ENCODE results near the gene ROS1.

The ROS1 gene

DNA sequence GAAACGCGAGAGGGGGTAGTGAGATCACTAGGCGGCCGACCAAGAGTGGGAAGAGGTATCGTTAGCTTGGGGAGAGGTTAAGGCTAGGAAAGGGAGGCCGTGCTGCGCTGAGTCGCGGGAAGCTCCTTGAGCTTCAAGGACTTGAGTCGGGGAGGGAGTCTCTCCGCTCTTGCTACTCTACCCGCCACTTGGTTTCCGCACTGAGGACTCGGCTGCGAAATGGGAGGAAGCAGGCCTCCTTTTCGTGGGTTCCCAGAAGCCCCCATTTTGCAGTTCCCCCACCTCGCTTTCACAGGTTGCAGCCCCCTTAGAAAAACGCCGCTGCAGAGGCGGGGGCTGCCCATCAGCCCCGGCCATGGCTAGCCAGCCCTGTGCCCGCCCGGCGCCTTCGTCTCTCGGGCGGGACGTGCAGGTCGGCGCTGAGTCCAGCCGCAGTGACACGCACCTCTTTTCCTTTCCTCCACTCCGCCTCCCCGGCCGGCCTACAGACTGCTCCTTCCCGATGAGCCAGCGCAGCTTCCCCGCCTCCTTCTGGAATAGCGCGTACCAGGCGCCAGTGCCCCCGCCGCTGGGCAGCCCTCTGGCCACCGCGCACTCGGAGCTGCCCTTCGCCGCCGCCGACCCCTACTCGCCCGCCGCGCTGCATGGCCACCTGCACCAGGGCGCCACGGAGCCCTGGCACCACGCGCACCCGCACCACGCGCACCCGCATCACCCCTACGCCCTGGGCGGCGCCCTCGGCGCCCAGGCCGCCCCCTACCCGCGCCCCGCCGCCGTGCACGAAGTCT lies 155.5 kb downstream of the ROS1 start:
- no peaks in the 10 kb centered on the region for H3K9me3 ChIP-seq
- no peaks in the 10 kb centered on the region for H3K36me3 ChIP-seq (replicated peaks)
- peaks cover 95% of the 10 kb centered on the region for H3K27me3 ChIP-seq (ENCODE audit: low read depth)
- H3K4me1 ChIP-seq = no peaks in the 10 kb centered on the region
- in situ Hi-C loops (cut with MboI; ENCODE audit: low sequenced_read_pairs) = no loop called here
- no peak overlapping the region for H3K4me3 ChIP-seq
- no peak for DNase-seq (ENCODE audit: low spot score in 2 of 2)

DNA sequence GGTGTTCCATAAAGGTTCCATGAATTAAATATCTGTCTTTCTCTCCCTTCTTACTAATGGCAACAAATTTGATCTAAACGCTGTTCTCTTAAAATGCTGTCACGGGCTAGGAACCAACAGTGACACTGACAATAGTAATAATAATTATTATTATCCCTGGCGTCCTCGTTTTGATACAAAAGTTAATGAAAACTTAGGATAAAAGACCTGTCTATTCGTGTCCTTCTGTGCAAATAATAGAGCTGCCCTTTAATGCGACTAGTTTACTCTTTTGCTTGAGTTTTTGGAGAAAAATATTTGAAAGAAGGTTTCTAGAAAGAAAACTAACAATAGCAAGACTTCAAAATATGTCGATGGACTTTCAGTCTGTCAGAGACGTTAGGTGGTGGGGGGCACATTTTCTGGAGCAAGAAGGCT lies 156.1 kb downstream of the ROS1 start:
- Histone ChIP-seq H3K4me3 (no peak overlapping the region), H3K27me3 (ENCODE audit: low read depth) (peaks cover 94% of the 10 kb centered on the region)
- in situ Hi-C loops (cut with MboI; ENCODE audit: low sequenced_read_pairs) = no loop called here

DNA sequence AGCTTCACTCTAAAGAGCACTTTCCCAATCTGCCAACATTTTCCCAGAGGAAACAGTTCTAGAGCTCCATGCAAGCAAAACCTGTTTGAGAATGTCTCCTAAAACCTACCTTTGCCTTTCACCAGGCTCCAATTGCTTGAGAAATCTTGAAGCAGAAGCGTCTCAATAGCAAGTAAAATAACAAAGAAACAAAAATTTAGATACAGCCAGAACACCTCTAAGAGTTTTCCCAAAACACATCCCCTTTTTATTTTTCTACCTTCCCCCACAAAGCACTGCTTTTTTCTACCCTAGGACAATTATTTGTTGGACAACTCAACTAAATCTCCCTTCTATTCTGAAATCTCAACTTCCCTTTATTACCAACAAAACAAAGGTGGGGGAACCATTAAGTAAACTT lies 156.8 kb downstream of the ROS1 start:
- H3K36me3 ChIP-seq (replicated peaks) = no peaks in the 10 kb centered on the region

More for the DNA sequence above, 156.1 kb downstream of the ROS1 start:
- Histone ChIP-seq H3K36me3 (replicated peaks) (no peaks in the 10 kb centered on the region), H3K4me1 (no peaks in the 10 kb centered on the region), H3K9me3 (no peaks in the 10 kb centered on the region)
- DNase-seq (ENCODE audit: low spot score in 2 of 2) = no peak

DNA sequence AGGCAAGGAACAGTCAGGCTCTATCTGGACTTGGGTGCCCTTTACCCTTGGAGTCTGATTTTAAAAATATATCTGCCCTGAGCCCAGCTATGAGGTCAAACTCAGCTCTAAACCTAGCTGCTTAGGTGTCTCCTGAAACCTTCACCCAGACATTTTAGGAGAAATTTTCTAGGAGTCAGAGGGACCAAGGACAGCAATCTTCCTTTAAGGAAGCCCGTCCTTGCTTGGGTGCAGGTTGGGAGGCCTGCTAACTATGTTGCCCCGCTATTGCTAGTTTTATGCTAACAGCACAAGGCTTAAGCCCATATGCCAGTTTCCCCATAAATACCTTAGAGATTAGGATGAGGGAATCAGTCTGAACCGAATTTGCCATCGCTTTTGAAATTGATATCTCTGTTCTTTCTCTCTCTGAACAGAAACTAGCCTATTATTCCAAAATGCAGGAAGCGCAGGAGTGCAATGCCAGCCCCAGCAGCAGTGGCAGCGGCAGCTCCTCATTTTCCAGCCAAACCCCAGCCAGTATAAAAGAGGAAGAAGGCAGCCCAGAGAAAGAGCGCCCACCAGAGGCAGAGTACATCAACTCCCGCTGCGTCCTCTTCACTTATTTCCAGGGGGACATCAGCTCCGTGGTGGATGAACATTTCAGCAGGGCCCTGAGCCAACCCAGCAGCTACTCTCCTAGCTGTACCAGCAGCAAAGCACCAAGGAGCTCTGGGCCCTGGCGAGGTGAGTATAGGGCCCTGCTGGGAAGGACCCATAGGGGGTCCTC lies 157.8 kb downstream of the ROS1 start:
- Histone ChIP-seq H3K36me3 (replicated peaks) (no peaks in the 10 kb centered on the region), H3K9me3 (no peaks in the 10 kb centered on the region), H3K4me1 (no peaks in the 10 kb centered on the region), H3K27me3 (ENCODE audit: low read depth) (peaks cover 96% of the 10 kb centered on the region), H3K4me3 (no peak overlapping the region)
- in situ Hi-C loops (cut with MboI; ENCODE audit: low sequenced_read_pairs) = no loop called here
- DNase-seq (ENCODE audit: low spot score in 2 of 2) = peak in 1 of 2 experiments; percentile 23

More for the DNA sequence above, 156.8 kb downstream of the ROS1 start:
- peaks cover 94% of the 10 kb centered on the region for H3K27me3 ChIP-seq (ENCODE audit: low read depth)
- in situ Hi-C loops (cut with MboI; ENCODE audit: low sequenced_read_pairs) = no loop called here
- no peak for DNase-seq (ENCODE audit: low spot score in 2 of 2)
- no peaks in the 10 kb centered on the region for H3K4me1 ChIP-seq
- H3K9me3 ChIP-seq = no peaks in the 10 kb centered on the region
- H3K4me3 ChIP-seq = no peak overlapping the region

DNA sequence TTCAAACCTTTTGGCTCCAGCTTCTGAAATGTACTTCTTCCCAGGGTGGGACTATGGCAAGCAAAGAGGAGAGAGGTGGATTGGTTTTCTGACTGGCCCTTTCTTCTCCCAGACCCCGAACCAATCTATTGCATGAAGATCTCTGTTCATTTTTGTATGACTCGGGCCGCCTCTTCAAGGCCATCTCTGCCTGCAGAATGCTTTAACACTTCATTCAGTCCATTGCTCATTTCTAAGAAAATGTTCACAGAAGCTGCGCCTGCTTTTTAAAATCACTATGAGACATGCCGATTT lies 158.7 kb downstream of the ROS1 start:
- peaks cover 95% of the 10 kb centered on the region for H3K27me3 ChIP-seq (ENCODE audit: low read depth)

DNA sequence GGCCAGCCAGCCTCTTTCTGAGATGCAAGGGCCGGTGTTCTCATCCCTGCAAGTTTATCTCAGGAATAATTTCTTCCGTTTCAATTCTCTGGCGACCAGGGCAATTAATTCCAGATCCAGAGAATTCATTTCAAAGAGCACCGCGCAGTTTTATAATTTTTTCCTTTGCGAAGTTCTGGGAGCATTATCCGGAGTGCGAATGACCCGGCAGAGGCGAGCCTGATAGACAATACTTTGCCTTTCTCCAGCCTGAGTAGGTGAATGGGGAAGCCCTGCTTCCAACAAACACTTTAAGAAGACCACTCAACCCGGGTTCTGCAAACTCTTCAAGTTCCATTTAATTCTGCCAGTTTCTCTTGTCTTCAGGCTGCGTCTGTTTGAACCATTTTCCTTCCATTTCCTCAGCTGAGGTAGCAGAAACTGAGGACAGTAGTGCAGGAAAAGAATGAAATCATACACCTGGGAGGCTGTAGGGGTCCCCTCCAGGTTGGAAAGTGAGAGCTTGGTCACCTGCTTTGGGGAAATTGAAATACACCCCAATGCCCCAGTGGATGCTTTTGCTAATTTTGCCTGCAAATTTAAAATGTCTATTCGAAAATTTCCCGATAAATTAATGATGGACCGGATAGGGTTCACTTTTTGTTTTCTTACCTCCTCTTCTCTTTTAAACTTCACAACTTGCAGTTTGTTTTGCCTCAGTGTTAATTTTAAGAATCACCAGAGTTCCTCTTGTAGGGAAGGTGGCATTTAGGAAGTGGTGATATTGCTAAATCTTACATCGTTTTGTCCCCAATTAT lies 159.3 kb downstream of the ROS1 start:
- Histone ChIP-seq H3K4me3 (no peak overlapping the region), H3K4me1 (no peaks in the 10 kb centered on the region), H3K36me3 (replicated peaks) (no peaks in the 10 kb centered on the region), H3K9me3 (no peaks in the 10 kb centered on the region), H3K27me3 (ENCODE audit: low read depth) (peaks cover 93% of the 10 kb centered on the region)
- in situ Hi-C loops (cut with MboI; ENCODE audit: low sequenced_read_pairs) = no loop called here
- DNase-seq (ENCODE audit: low spot score in 2 of 2) = no peak

More for the DNA sequence above, 158.7 kb downstream of the ROS1 start:
- Histone ChIP-seq H3K4me3 (no peak overlapping the region), H3K36me3 (replicated peaks) (no peaks in the 10 kb centered on the region), H3K4me1 (no peaks in the 10 kb centered on the region), H3K9me3 (no peaks in the 10 kb centered on the region)
- in situ Hi-C loops (cut with MboI; ENCODE audit: low sequenced_read_pairs) = no loop called here
- DNase-seq (ENCODE audit: low spot score in 2 of 2) = no peak

DNA sequence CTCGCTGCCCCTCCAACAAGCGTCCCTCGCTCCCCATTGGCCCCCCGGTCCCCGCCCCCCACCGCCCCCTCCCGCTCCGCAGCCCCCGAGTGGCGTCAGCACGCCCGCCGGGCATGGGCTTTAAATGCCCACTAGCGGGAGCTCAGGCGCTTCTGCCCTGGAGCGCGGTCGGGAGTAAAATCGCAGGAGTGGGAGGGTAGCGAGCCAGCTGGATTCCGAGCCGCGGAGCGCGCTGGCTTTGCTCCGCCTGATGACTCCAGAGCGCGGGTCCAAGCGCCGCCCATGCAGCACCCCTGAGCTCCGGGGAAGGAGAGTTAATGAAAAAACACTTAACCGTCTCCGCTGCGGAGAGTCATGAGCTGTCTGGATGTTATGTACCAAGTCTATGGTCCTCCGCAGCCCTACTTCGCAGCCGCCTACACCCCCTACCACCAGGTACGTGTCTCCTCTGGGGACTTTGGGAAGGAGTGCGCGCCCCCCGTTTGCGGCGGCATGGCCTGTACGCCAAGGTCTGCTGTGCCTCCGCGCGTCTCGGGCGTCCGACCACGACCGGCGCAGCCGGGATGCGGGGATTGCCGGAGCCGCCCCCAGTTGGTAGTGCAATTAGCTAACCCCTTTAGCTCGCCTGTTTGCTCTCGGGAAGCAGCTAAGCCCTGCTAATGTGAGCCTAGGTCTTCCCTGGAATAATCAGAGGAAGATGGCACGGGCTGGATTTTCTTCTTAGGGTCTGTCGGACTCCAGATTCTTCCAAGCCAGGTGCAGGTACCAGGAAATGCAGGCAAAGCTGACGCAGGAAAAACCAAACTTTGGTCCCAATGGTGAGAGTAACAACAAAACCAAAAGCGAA lies 160.1 kb downstream of the ROS1 start, which contains the start of gene VGLL2:
Gene VGLL2 (plus strand): TSS at position 149 of the 847 bp plus-strand sequence. CDS start 206 bp downstream, at position 355.
- peak; percentile 10 to 65 for DNase-seq (ENCODE audit: low spot score in 2 of 2)
- peak within 1 kb of the TSS; percentile 21 for H3K4me3 ChIP-seq
- in situ Hi-C loops (cut with MboI; ENCODE audit: low sequenced_read_pairs) = no loop called here
- H3K9me3 ChIP-seq = no peaks in the 10 kb centered on the region
- H3K36me3 ChIP-seq (replicated peaks) = no peaks in the 10 kb centered on the region
- peaks cover 89% of the 10 kb centered on the region for H3K27me3 ChIP-seq (ENCODE audit: low read depth)
- H3K4me1 ChIP-seq = no peaks in the 10 kb centered on the region

DNA sequence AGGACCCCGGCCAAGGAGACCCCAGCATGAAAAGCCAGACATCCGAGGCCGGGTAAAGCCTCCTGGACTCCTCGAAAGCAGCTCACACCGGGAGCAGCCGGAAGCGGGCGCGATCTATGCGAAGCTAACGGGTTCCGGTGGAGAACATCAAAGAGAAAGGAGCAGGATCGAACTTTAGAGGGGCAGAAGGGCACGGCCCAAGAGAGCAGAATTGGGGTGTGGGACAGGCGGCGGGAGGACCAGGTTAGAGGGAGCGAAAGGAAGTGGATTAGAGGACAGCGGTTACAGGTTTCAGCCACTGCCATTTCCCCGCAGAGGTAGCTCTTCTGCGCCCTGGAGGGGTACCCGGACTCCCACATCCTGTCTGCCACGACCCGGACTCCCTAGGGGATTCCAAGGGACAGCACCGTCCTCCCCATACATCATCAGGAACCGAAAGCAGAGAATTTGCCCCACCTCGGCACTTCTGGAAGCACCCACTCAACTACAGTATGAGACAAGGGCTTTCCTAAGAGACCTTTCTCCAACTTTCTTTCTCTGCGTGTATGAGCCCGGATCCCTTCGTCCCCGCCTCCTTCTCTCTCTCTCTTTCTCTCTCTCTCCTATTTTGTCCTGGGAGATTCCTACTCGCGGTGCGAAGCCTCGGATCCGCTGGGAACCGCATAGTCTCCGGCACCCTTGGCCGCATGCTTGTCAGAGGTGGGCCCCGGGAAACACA lies 160.9 kb downstream of the ROS1 start:
- Histone ChIP-seq H3K36me3 (replicated peaks) (no peaks in the 10 kb centered on the region), H3K27me3 (ENCODE audit: low read depth) (peaks cover 89% of the 10 kb centered on the region), H3K4me1 (no peaks in the 10 kb centered on the region), H3K4me3 (peak overlapping the region; percentile 15), H3K9me3 (no peaks in the 10 kb centered on the region)
- no peak for DNase-seq (ENCODE audit: low spot score in 2 of 2)
- in situ Hi-C loops (cut with MboI; ENCODE audit: low sequenced_read_pairs) = no loop called here

DNA sequence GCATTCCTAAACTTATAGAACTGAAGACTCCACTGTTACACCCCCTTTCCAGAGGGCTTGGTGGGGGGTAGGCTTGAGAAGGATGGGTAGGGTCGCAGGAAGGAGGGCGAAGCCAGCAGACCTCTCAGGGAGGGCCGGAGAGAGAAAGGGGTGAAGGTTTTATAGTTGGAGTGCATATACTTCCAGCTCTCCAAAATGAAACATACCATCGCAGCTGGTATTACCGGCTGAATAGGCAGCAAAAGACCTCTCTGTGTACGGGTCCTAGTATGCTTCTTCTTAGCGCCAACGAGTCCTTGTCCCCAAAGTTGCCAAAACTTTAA lies 161.4 kb downstream of the ROS1 start:
- H3K4me1 ChIP-seq = no peaks in the 10 kb centered on the region
- no peaks in the 10 kb centered on the region for H3K36me3 ChIP-seq (replicated peaks)
- in situ Hi-C loops (cut with MboI; ENCODE audit: low sequenced_read_pairs) = no loop called here
- H3K4me3 ChIP-seq = peak overlapping the region; percentile 15; the same call in 1 of the 2 replicates
- DNase-seq (ENCODE audit: low spot score in 2 of 2) = no peak
- H3K9me3 ChIP-seq = no peaks in the 10 kb centered on the region
- H3K27me3 ChIP-seq (ENCODE audit: low read depth) = peaks cover 85% of the 10 kb centered on the region

DNA sequence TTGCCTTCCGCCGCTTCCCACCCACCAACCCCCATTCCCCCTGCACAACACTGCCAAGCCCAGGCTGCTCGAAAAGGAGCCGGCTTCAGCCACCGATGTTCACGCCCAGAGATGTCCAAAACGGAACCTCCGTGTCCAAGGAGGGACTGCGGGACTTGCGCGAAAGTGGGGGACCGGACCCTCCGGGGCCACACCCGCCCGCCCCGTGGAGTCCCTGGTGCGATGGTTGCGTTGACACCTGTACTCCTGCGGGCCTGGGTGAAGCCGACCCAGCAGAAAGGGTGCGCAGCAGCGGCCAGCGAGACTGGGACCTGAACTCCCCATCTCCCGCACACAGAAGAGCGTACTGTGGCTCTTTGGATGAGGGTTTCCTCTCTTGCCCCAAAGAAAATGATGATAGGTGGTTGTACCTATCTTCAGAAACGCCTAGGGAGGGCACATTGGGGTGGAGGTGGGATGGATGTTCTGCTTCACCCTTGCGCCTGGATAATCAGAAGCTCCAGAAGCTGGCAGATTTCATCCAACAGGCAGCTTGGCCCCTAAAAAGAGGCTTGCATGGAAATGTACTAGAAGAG lies 162.3 kb downstream of the ROS1 start:
- H3K36me3 ChIP-seq (replicated peaks) = no peaks in the 10 kb centered on the region
- no peak overlapping the region for H3K4me3 ChIP-seq
- H3K9me3 ChIP-seq = no peaks in the 10 kb centered on the region
- no peaks in the 10 kb centered on the region for H3K4me1 ChIP-seq
- in situ Hi-C loops (cut with MboI; ENCODE audit: low sequenced_read_pairs) = no loop called here
- no peak for DNase-seq (ENCODE audit: low spot score in 2 of 2)
- peaks cover 77% of the 10 kb centered on the region for H3K27me3 ChIP-seq (ENCODE audit: low read depth)

DNA sequence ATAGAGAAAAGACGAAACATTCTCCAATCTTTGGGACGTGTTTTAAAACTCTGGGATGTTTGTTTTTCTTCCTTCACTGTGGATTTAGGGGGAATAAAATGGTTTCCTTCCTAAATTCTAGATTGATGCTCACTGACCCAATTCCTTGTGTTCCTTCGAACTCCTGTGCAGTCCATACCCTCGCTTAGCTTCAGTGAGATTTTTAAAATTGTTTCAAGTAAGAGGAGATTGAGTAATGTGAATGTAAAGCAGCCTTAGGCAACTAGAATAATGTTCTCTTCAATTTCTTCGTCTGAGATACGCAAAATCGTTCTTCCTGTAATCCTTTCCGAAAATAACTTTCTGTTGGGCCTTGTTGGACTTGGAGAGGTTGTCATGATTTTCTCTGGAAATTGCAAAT lies 162.9 kb downstream of the ROS1 start:
- DNase-seq (ENCODE audit: low spot score in 2 of 2) = no peak
- no peak overlapping the region for H3K4me3 ChIP-seq

DNA sequence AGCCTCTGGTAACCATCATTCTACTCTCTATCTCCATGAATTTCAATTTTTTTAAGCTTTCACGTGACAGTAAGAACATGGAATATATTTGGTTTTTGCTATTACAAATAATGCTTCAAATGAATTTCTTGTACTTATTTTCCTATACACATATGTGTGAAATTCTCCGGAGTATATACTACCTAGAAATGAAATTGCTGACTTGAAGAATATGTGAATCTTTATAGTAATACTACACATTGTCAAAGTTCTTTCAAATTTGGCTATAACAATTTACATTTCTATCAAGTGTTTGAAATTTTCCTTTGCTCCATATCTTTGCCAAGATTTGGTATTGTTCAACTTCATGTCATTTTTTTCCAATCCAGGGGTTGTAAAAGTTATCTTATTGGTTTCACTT lies 172.0 kb downstream of the ROS1 start:
- Histone ChIP-seq H3K4me1 (no peaks in the 10 kb centered on the region), H3K36me3 (replicated peaks) (no peaks in the 10 kb centered on the region), H3K27me3 (ENCODE audit: low read depth) (peaks cover 2% of the 10 kb centered on the region), H3K4me3 (no peak overlapping the region), H3K9me3 (no peaks in the 10 kb centered on the region)
- in situ Hi-C loops (cut with MboI; ENCODE audit: low sequenced_read_pairs) = no loop called here
- DNase-seq (ENCODE audit: low spot score in 2 of 2) = no peak

More for the DNA sequence above, 162.9 kb downstream of the ROS1 start:
- H3K27me3 ChIP-seq (ENCODE audit: low read depth) = peaks cover 70% of the 10 kb centered on the region
- no peaks in the 10 kb centered on the region for H3K36me3 ChIP-seq (replicated peaks)
- in situ Hi-C loops (cut with MboI; ENCODE audit: low sequenced_read_pairs) = no loop called here
- no peaks in the 10 kb centered on the region for H3K9me3 ChIP-seq
- no peaks in the 10 kb centered on the region for H3K4me1 ChIP-seq

Measured in HAP-1 (cell line).